Measurements from ENCODE around the gene LBR.

DNA sequence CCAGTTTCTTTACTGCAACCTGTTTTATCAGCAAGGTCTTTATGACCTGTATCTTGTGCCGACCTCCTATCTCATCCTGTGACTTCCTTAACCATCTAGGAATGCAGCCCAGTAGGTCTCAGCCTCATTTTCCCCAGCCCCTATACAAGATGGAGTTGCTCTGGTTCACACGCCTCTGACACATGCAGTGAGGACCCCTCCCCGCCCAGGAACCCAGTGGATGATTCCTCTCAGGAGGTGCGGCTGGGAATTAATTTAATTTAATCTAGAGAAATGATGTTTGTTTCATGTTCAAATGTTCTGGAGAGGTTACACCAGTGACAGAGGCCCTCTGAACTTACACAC lies 39.0 kb upstream of the LBR start:
- TF ChIP-seq CTCF (IDR thresholded peaks at IDR 0.05; ENCODE audit: borderline replicate concordance, extremely low read depth, low read length, poor library complexity, severe bottlenecking): no peak
- TF ChIP-seq EZH2 (IDR thresholded peaks at IDR 0.05; ENCODE audit: borderline replicate concordance, low read depth, low read length, severe bottlenecking): no peak
